HepG2 (cell line): ENCODE results near the gene DYNLT5. TPM values are rescaled to one million over a fixed set of nuclear protein-coding genes. Genes with fewer than 3 reads are reported as not detected.

Experiments used
- ATAC-seq: fragments of 200-7000 bp; cut with Tn5 transposase; 3 replicates; pipeline ENCODE4 v1.9.1; 2020; ENCODE audit warnings: mild to moderate bottlenecking, moderate library complexity
- BruUV-seq: library from RNA; stranded (reverse); fragments of 400-500 nt; replicated peaks from 2 replicates; lab custom pipeline; 2021; lab: Mats Ljungman, UMichigan
- CTCF ChIA-PET: fragments of 300-600 bp; formaldehyde crosslinking; extraction: SDS; loops from one replicate; lab custom pipeline; 2021; ENCODE audit warnings: low total read pairs, inconsistent platforms, low intra/inter-chr PET ratio; lab: Yijun Ruan, JAX
- POLR2A ChIA-PET: fragments of 350-600 bp; sonication (Branson Sonifier 250); formaldehyde crosslinking; loops from one replicate; lab custom pipeline; 2020; ENCODE audit warnings: antibody characterized with exemption, inconsistent platforms; lab: Yijun Ruan, JAX
- DNase-seq: peaks from one replicate; pipeline ENCODE4 v3.0.0-alpha.2; 2015; ENCODE audit warnings: low spot score
- FAIRE-seq: peaks from 3 replicates; lab custom pipeline; 2011; peaks lifted over from hg19 to GRCh38; lab: Jason Lieb, UNC
- H2AFZ ChIP-seq: one replicate; pipeline ENCODE4 v1.6.1; 2011; ENCODE audit warnings: low read length, inconsistent platforms
- H3K27ac ChIP-seq: fragments of 300-600 bp; 3 replicates; pipeline ENCODE4 v1.8.0; 2011; ENCODE audit warnings: mixed run types, mild to moderate bottlenecking, mixed read lengths, low read length, inconsistent platforms; ENCODE audit not compliant: insufficient read depth; ENCODE audit errors: extremely low read length
- H3K27me3 ChIP-seq, 2 experiments: fragments of 200-600 bp in 1 of 2; 2 replicates in 1 of 2; 3 replicates in 1 of 2; pipeline versions ENCODE4 v1.6.0 to v1.8.0; 2011; ENCODE audit warnings: low read length in 2 of 2, mild to moderate bottlenecking in 2 of 2, moderate library complexity in 2 of 2, inconsistent platforms in 1 of 2; ENCODE audit not compliant: insufficient read depth in 2 of 2, control insufficient read depth in 1 of 2
- H3K36me3 ChIP-seq, 2 experiments: fragments of 200-600 bp in 1 of 2; replicated peaks in 1 of 2; 2 replicates in 1 of 2; 3 replicates in 1 of 2; pipeline versions ENCODE4 v1.5.1 to v1.8.0; 2011; ENCODE audit warnings: low read length in 2 of 2, inconsistent platforms in 1 of 2; ENCODE audit not compliant: insufficient read depth in 2 of 2, control insufficient read depth in 1 of 2
- H3K4me1 ChIP-seq: 2 replicates; pipeline ENCODE4 v1.5.1; 2012; ENCODE audit warnings: low read length, inconsistent platforms; ENCODE audit not compliant: insufficient read depth
- H3K4me2 ChIP-seq: 2 replicates; pipeline ENCODE4 v1.6.0; 2011; ENCODE audit warnings: low read depth, low read length, inconsistent platforms
- H3K4me3 ChIP-seq, 3 experiments: fragments of 200-600 bp in 1 of 3; sonication (generic), shearing (Covaris generic) in 1 of 3; replicated peaks in 1 of 3; 2 replicates each; pipeline ENCODE4 v1.5.1; 2011 to 2016; ENCODE audit warnings: low read length in 3 of 3, inconsistent platforms in 2 of 3, low read depth in 2 of 3, mild to moderate bottlenecking in 2 of 3, control low read depth in 1 of 3, mixed read lengths in 1 of 3; ENCODE audit not compliant: insufficient read depth in 1 of 3
- H3K79me2 ChIP-seq: one replicate; pipeline ENCODE4 v1.6.1; 2011; ENCODE audit warnings: low read length, inconsistent platforms; ENCODE audit not compliant: insufficient read depth
- H3K9ac ChIP-seq: 2 replicates; pipeline ENCODE4 v1.6.0; 2011; ENCODE audit warnings: mild to moderate bottlenecking, low read depth, low read length, inconsistent platforms; ENCODE audit not compliant: insufficient read depth
- H3K9me3 ChIP-seq: 2 replicates; pipeline ENCODE4 v1.5.1; 2012; ENCODE audit warnings: mild to moderate bottlenecking, low read length
- H4K20me1 ChIP-seq: 2 replicates; pipeline ENCODE4 v1.6.0; 2011; ENCODE audit warnings: inconsistent platforms, mild to moderate bottlenecking, low read length, moderate library complexity; ENCODE audit not compliant: insufficient read depth
- ARID5B ChIP-seq: IDR thresholded peaks from 2 replicates; pipeline ENCODE4 v1.4.0; 2020; ENCODE audit warnings: mild to moderate bottlenecking, missing genetic modification reagents
- BCLAF1 ChIP-seq: fragments of 450-650 bp; IDR thresholded peaks from 2 replicates; pipeline ENCODE4 v1.6.1; 2017; ENCODE audit warnings: mild to moderate bottlenecking
- BORCS8-MEF2B ChIP-seq: sonication (generic); formaldehyde crosslinking; IDR thresholded peaks from 2 replicates; pipeline ENCODE4 v1.8.0; 2022; ENCODE audit warnings: mild to moderate bottlenecking, missing genetic modification reagents
- CAMTA2 ChIP-seq: sonication (generic); formaldehyde crosslinking; IDR thresholded peaks from 2 replicates; pipeline ENCODE4 v1.4.0; 2020; ENCODE audit warnings: mild to moderate bottlenecking, missing genetic modification reagents, borderline replicate concordance
- EED ChIP-seq: sonication (generic); formaldehyde crosslinking; IDR thresholded peaks from 2 replicates; pipeline ENCODE4 v1.5.0; 2020; ENCODE audit warnings: mild to moderate bottlenecking, missing genetic modification reagents
- FOXK1 ChIP-seq: sonication (generic); formaldehyde crosslinking; IDR thresholded peaks from 2 replicates; pipeline ENCODE4 v1.4.0; 2020; ENCODE audit warnings: low read depth, missing genetic modification reagents, borderline replicate concordance
- GATA4 ChIP-seq: sonication (generic); IDR thresholded peaks from 2 replicates; pipeline ENCODE4 v1.6.1; 2016; ENCODE audit warnings: antibody characterized with exemption, low read depth, borderline replicate concordance
- GMEB2 ChIP-seq: IDR thresholded peaks from 2 replicates; pipeline ENCODE4 v1.6.1; 2016; ENCODE audit warnings: missing biosample characterization, missing genetic modification reagents, low read depth
- MXD1 ChIP-seq: sonication (generic); formaldehyde crosslinking; IDR thresholded peaks from 2 replicates; pipeline ENCODE4 v1.4.0; 2020; ENCODE audit warnings: mild to moderate bottlenecking, missing genetic modification reagents
- YY1 ChIP-seq: IDR thresholded peaks from 2 replicates; pipeline ENCODE4 v1.6.1; 2011; ENCODE audit warnings: low read length, low read depth, moderate library complexity, mild to moderate bottlenecking; ENCODE audit not compliant: insufficient read depth, insufficient replicate concordance
- ZNF264 ChIP-seq: sonication (generic); formaldehyde crosslinking; IDR thresholded peaks from 2 replicates; pipeline ENCODE4 v1.4.0; 2020; ENCODE audit warnings: missing genetic modification reagents
- ZNF343 ChIP-seq: sonication (generic); formaldehyde crosslinking; IDR thresholded peaks from 2 replicates; pipeline ENCODE4 v1.4.0; 2020; ENCODE audit warnings: mild to moderate bottlenecking, missing genetic modification reagents
- WGBS: methylation state at CpG from one replicate; pipeline ENCODE4 v1.1.6; 2017; ENCODE audit warnings: low lambda C conversion rate; 5-methylcytosine and 5-hydroxymethylcytosine counted together
- in situ Hi-C: cut with HindIII; loops from 2 replicates; pipeline ENCODE4 v1.10.0; 2017; ENCODE audit warnings: low pct_unique_long_range_greater_than_20kb; ENCODE audit not compliant: extremely low pct_ligation_motif_present
- intact Hi-C: fragments of 100-400 bp; cut with micrococcal nuclease; formaldehyde crosslinking; loops from one replicate; pipeline ENCODE4 v1.10.0; 2022; ENCODE audit not compliant: unreplicated experiment
- polyA plus RNA-seq, 8 experiments: library from polyadenylated mRNA; depleted of rRNA in 3 of 8; stranded (reverse) in 7 of 8; unstranded in 1 of 8; fragments of >200 nt; fragmentation: Illumina TruSeq in 4 of 8; extraction: Trizol in 4 of 8; gene quantifications; 2 replicates each; pipeline versions ENCODE4 v1.2.1 to v1.2.3, GENCODE V29; 2011 to 2016; ENCODE audit warnings: low read depth in 4 of 8, missing spikeins in 1 of 8, mixed read lengths in 1 of 8; ENCODE audit not compliant: insufficient read depth in 1 of 8
- total RNA-seq, 5 experiments: library from RNA; depleted of rRNA; stranded (reverse); fragments of >200 nt; fragmentation: Illumina TruSeq; extraction: Trizol; gene quantifications; 2 replicates each; pipeline ENCODE4 v1.2.3, GENCODE V29; 2016; ENCODE audit warnings: low read depth in 1 of 5
- TF ChIP-seq, protein P1 (sequence below): sonication (generic); formaldehyde crosslinking; IDR thresholded peaks from 2 replicates; pipeline ENCODE4 v1.8.1; 2023; ENCODE audit warnings: mild to moderate bottlenecking, missing genetic modification reagents

The DYNLT5 gene
- total and polyA plus RNA-seq, 2 of the 13 experiments (the other 11 are each of a cell fraction or from before 2014, with no cell fraction given), result not detected

GRCh38 chr1:66774438-66774837 lies 22.2 kb downstream of the DYNLT5 start (continued):
- TF ChIP-seq BCLAF1, result no peak
- no peak for TF ChIP-seq ZNF343
- no peak for TF ChIP-seq GATA4
- no peak for TF ChIP-seq YY1

GRCh38 chr1:66775646-66776045 lies 23.4 kb downstream of the DYNLT5 start:
- DNase-seq, result no peak
- Histone ChIP-seq H4K20me1 (no peaks in the 10 kb centered on the region), H3K79me2 (no peaks in the 10 kb centered on the region), H3K4me3 (no peak overlapping the region), H3K9me3 (no peaks in the 10 kb centered on the region), H3K36me3 (no peaks in the 10 kb centered on the region), H3K9ac (no peak overlapping the region), H3K27ac (no peak overlapping the region)
- ATAC-seq, result no peak
- no peak for TF ChIP-seq GMEB2 (CRISPR knock-in tag)
- TF ChIP-seq MXD1 (CRISPR knock-in tag), result no peak
- no peak for TF ChIP-seq EED (CRISPR knock-in tag)
- TF ChIP-seq CAMTA2 (CRISPR knock-in tag), result no peak
- no peak for TF ChIP-seq ARID5B (CRISPR knock-in tag)
- TF ChIP-seq, protein P1, sequence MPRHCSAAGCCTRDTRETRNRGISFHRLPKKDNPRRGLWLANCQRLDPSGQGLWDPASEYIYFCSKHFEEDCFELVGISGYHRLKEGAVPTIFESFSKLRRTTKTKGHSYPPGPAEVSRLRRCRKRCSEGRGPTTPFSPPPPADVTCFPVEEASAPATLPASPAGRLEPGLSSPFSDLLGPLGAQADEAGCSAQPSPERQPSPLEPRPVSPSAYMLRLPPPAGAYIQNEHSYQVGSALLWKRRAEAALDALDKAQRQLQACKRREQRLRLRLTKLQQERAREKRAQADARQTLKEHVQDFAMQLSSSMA (CRISPR knock-in tag), result no peak
- TF ChIP-seq ZNF264 (CRISPR knock-in tag), result no peak
- no peak for TF ChIP-seq BORCS8-MEF2B (CRISPR knock-in tag)
- TF ChIP-seq FOXK1 (CRISPR knock-in tag), result no peak
- TF ChIP-seq, all 625 proteins: peak for 0
- 22% methylated on average over 3 of the region's 3 CpGs for WGBS
- in situ Hi-C loops, result no loop called here
- intact Hi-C loops, result no loop called here
- ChIA-PET POLR2A (no interaction called here), CTCF (no interaction called here)
- no peak overlapping the region for H2AFZ ChIP-seq
- BruUV-seq, result no TSS peak
- no peaks in the 10 kb centered on the region for H3K4me1 ChIP-seq
- no peak overlapping the region for H3K4me2 ChIP-seq
- FAIRE-seq, result no peak
- no peaks in the 10 kb centered on the region for H3K27me3 ChIP-seq
